HL-60 (cell line): Measurements from ENCODE around the gene SOWAHC.

Source experiments
- DNase-seq, 2 experiments: peaks; one replicate each; pipeline ENCODE4 v3.0.0-alpha.2; 2010 to 2020; ENCODE audit warnings: low read depth in 1 of 2, low spot score in 1 of 2
- H3K27ac ChIP-seq: fragments of 250-450 bp; sonication (Bioruptor Pico); replicated peaks from 2 replicates; pipeline ENCODE4 v1.5.1; 2020; ENCODE audit warnings: mild to moderate bottlenecking, moderate library complexity
- H3K27me3 ChIP-seq: fragments of 250-450 bp; sonication (Bioruptor Pico); 2 replicates; pipeline ENCODE4 v1.5.1; 2021; ENCODE audit warnings: mild to moderate bottlenecking, moderate library complexity; ENCODE audit not compliant: insufficient read depth, poor library complexity, severe bottlenecking
- H3K4me3 ChIP-seq: replicated peaks from 2 replicates; pipeline ENCODE4 v1.5.1; 2011; ENCODE audit warnings: mild to moderate bottlenecking, control low read depth, low read length; ENCODE audit not compliant: insufficient read depth
- GABPA ChIP-seq: IDR thresholded peaks from 2 replicates; pipeline ENCODE4 v1.6.1; 2012; ENCODE audit warnings: low read depth
- POLR2AphosphoS5 ChIP-seq: IDR thresholded peaks from 2 replicates; pipeline ENCODE4 v1.6.1; 2012; ENCODE audit warnings: low read depth
- SPI1 ChIP-seq: IDR thresholded peaks from 2 replicates; pipeline ENCODE4 v1.6.1; 2012; ENCODE audit warnings: low read depth, mild to moderate bottlenecking, borderline replicate concordance
- TF ChIP-seq, protein P1 (sequence below): IDR thresholded peaks from one replicate; pipeline ENCODE4 v1.5.1; 2011; ENCODE audit warnings: low read length, control low read depth, inconsistent platforms; ENCODE audit not compliant: insufficient read depth
- TF ChIP-seq, protein P2 (sequence below): IDR thresholded peaks from 2 replicates; pipeline ENCODE4 v1.6.1; 2012; ENCODE audit warnings: low read depth; ENCODE audit not compliant: insufficient replicate concordance

SOWAHC gene

DNA sequence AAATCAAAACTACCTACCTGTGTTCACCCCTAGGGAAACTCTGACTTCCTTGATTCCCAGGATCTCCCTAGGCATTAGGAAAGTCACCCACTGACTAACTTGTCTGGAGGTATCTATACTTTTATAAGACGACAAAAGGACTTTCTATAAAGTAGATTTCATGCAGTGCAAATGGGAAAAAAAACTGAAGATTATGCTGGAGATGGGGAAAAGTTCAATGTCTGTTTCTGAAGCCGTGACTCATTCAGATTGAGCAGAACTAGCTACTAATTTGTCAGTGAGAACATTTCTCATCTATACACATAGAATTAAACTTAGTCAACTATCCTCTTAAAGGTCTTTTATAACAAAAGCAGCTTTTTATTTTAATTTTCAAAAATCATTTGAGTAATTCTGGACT is 6.4 kb upstream of the SOWAHC start:
- Histone ChIP-seq H3K4me3 (no peak overlapping the region), H3K27ac (no peak overlapping the region), H3K27me3 (peaks cover 17% of the 10 kb centered on the region)
- no peak for TF ChIP-seq SPI1
- no peak for TF ChIP-seq POLR2AphosphoS5
- TF ChIP-seq, protein P1, sequence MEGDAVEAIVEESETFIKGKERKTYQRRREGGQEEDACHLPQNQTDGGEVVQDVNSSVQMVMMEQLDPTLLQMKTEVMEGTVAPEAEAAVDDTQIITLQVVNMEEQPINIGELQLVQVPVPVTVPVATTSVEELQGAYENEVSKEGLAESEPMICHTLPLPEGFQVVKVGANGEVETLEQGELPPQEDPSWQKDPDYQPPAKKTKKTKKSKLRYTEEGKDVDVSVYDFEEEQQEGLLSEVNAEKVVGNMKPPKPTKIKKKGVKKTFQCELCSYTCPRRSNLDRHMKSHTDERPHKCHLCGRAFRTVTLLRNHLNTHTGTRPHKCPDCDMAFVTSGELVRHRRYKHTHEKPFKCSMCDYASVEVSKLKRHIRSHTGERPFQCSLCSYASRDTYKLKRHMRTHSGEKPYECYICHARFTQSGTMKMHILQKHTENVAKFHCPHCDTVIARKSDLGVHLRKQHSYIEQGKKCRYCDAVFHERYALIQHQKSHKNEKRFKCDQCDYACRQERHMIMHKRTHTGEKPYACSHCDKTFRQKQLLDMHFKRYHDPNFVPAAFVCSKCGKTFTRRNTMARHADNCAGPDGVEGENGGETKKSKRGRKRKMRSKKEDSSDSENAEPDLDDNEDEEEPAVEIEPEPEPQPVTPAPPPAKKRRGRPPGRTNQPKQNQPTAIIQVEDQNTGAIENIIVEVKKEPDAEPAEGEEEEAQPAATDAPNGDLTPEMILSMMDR: no peak
- no peak for TF ChIP-seq GABPA
- TF ChIP-seq, protein P2, sequence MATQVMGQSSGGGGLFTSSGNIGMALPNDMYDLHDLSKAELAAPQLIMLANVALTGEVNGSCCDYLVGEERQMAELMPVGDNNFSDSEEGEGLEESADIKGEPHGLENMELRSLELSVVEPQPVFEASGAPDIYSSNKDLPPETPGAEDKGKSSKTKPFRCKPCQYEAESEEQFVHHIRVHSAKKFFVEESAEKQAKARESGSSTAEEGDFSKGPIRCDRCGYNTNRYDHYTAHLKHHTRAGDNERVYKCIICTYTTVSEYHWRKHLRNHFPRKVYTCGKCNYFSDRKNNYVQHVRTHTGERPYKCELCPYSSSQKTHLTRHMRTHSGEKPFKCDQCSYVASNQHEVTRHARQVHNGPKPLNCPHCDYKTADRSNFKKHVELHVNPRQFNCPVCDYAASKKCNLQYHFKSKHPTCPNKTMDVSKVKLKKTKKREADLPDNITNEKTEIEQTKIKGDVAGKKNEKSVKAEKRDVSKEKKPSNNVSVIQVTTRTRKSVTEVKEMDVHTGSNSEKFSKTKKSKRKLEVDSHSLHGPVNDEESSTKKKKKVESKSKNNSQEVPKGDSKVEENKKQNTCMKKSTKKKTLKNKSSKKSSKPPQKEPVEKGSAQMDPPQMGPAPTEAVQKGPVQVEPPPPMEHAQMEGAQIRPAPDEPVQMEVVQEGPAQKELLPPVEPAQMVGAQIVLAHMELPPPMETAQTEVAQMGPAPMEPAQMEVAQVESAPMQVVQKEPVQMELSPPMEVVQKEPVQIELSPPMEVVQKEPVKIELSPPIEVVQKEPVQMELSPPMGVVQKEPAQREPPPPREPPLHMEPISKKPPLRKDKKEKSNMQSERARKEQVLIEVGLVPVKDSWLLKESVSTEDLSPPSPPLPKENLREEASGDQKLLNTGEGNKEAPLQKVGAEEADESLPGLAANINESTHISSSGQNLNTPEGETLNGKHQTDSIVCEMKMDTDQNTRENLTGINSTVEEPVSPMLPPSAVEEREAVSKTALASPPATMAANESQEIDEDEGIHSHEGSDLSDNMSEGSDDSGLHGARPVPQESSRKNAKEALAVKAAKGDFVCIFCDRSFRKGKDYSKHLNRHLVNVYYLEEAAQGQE: no peak
- DNase-seq: no peak

GRCh38 chr2:109609352-109610024 is 4.7 kb upstream of the SOWAHC start:
- TF ChIP-seq, protein P1: no peak
- TF ChIP-seq GABPA (no peak), SPI1 (no peak), POLR2AphosphoS5 (no peak)
- TF ChIP-seq, protein P2: no peak
- H3K27me3 ChIP-seq: peaks cover 22% of the 10 kb centered on the region
- no peak overlapping the region for H3K27ac ChIP-seq
- no peak overlapping the region for H3K4me3 ChIP-seq
- no peak for DNase-seq

DNA sequence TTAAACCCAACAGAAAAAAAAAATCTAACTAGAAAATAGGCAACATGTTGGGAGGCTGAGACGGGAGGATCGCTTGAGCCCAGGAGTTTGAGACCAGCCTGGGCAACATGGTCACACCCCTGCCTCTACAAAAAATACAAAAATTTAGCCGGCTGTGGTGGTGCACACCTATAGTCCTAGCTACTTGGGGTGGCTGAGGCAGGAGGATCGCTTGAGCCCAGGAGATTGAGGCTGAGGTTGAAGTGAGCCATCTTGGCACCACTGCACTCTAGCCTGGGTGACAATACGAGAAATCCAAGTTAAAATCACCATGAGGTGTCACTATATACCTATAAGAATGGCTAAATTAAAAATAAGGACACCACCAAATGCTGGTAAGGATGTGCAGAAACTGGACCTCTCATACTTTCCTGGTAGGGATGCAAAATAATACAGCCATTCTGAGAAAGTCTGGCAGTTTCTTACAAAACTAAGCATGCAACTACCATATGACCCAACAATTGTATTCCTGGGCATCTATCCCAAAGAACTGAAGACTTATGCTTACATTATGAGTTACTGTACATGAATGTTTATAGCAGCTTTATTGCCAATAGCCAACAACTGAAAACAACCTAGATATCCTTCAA is 2.6 kb upstream of the SOWAHC start:
- DNase-seq: no peak
- H3K27me3 ChIP-seq: peaks cover 25% of the 10 kb centered on the region
- no peak overlapping the region for H3K4me3 ChIP-seq
- no peak overlapping the region for H3K27ac ChIP-seq
- no peak for TF ChIP-seq SPI1
- TF ChIP-seq, protein P1: no peak
- TF ChIP-seq, protein P2: no peak
- no peak for TF ChIP-seq GABPA
- TF ChIP-seq POLR2AphosphoS5: no peak
